Measurements from ENCODE around the gene EHBP1.

DNA sequence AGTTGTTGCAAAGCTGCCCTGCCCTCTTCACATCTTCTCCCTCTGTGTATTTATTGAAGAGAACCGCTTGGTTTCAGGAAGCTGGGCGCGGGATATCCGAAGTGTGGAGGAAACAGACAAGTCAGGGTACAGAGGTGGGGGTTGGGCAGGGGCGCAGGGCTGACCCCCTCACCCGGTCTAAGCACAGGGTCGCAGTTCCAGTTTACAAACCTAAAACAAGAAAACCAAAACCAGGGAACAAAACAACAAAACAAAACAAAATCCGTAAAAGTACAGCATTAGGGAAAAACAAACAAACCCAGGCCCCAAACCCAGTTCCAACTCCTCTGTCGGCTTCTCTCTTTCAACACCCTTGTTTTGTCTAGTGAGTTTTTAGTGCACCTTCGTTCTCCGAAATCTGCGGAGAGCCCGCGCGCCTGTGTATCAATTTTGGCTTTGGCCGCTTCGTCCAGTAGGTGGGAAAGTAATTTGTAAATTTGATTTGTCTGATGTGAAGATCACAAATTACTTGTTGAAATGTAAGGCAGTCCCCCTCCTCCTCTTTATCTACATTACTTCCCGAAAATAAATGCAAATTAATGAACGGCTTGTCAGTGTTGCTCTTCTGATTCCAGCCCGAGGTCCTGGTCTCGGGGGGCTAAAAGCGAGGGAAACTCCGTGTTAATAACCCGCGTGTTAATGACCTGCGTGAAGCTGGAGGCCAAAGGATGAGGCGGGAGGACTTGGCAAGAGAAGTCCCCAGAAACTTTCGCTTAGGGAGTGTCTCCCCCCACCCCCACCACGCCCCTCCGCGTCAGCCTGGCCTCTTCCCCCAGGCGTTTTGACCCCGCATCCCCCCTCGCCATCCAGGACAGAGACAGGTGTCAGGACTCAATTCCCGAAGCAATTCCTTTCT, 352.0 kb downstream of the EHBP1 start:
- TF ChIP-seq, protein P1, sequence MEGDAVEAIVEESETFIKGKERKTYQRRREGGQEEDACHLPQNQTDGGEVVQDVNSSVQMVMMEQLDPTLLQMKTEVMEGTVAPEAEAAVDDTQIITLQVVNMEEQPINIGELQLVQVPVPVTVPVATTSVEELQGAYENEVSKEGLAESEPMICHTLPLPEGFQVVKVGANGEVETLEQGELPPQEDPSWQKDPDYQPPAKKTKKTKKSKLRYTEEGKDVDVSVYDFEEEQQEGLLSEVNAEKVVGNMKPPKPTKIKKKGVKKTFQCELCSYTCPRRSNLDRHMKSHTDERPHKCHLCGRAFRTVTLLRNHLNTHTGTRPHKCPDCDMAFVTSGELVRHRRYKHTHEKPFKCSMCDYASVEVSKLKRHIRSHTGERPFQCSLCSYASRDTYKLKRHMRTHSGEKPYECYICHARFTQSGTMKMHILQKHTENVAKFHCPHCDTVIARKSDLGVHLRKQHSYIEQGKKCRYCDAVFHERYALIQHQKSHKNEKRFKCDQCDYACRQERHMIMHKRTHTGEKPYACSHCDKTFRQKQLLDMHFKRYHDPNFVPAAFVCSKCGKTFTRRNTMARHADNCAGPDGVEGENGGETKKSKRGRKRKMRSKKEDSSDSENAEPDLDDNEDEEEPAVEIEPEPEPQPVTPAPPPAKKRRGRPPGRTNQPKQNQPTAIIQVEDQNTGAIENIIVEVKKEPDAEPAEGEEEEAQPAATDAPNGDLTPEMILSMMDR (IDR thresholded peaks at IDR 0.05), result no peak
- no peak for TF ChIP-seq POLR2AphosphoS5 (IDR thresholded peaks at IDR 0.05)
- TF ChIP-seq POLR2A (IDR thresholded peaks at IDR 0.05), result no peak
- TF ChIP-seq EP300 (IDR thresholded peaks at IDR 0.05), result no peak

All from suprapubic skin (tissue), 4 donors.